ENCODE data around the gene MED26.

The MED26 gene

DNA sequence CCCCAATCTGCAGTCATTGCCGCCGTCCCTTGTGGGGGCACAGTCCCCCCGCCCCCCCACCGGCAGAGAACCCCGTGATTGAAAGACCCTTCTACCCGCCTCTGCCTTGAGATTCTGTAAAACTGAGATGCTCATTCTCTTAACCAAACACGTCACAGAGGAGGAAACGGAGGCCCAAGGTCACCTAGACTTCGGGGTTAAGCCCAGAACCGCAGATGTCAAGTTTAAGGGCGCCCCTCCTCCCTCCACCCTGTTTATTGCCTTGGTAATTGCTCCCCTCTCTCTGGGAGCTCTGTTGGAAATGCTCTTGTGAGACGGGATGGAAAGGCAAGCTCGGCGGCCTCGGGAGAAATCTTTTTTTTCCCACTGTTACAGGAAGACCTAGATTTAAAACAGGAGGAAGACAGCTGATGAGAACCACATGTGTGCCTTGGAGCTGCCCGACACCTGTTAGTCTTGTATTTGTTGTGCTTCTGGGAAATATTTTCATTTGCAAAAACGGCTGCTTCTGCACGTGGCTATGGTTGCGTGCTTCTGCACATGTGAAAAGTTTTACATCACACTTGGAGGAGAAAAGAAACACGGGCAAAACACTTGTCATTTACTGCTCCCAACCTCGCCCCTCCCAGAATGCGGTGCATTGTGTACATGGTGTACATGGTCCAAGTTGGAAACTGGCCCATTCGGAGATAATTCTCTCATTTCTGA is 1.1 kb upstream of the MED26 start:
- Histone ChIP-seq H3K27ac (peak overlapping the region; percentile 89), H3K27me3 (no peaks in the 10 kb centered on the region), H3K36me3 (peaks cover 38% of the 10 kb centered on the region), H3K4me3 (ENCODE audit: low read depth in 1 of 2, low read length in 1 of 2) (peak overlapping the region; percentile 86 to 93), H3K4me1 (ENCODE audit: control insufficient read depth in 1 of 2, insufficient read depth in 1 of 2, low read depth in 1 of 2, low read length in 1 of 2) (peaks cover 39 to 43% of the 10 kb centered on the region in 2 experiments), H3K9me3 (no peaks in the 10 kb centered on the region)
- TF ChIP-seq, protein P1, sequence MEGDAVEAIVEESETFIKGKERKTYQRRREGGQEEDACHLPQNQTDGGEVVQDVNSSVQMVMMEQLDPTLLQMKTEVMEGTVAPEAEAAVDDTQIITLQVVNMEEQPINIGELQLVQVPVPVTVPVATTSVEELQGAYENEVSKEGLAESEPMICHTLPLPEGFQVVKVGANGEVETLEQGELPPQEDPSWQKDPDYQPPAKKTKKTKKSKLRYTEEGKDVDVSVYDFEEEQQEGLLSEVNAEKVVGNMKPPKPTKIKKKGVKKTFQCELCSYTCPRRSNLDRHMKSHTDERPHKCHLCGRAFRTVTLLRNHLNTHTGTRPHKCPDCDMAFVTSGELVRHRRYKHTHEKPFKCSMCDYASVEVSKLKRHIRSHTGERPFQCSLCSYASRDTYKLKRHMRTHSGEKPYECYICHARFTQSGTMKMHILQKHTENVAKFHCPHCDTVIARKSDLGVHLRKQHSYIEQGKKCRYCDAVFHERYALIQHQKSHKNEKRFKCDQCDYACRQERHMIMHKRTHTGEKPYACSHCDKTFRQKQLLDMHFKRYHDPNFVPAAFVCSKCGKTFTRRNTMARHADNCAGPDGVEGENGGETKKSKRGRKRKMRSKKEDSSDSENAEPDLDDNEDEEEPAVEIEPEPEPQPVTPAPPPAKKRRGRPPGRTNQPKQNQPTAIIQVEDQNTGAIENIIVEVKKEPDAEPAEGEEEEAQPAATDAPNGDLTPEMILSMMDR (IDR thresholded peaks at IDR 0.05), result no peak

DNA sequence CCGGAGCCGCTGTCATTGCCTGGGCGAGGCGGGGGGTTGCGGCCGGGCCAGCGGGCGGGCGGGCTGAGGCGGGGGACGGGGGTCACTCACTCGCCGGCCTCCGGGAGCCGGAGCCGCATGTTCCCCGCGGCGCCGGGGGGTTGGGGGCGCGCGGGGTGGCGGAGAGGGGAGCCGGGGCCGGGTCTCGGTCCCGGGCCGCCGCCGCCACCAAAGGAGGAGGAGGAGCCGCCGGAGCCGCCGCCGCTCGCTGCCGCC is 149 bp downstream of the MED26 start:
- H3K9me3 ChIP-seq, result no peaks in the 10 kb centered on the region
- peaks cover 43 to 48% of the 10 kb centered on the region in 2 experiments for H3K4me1 ChIP-seq (ENCODE audit: control insufficient read depth in 1 of 2, insufficient read depth in 1 of 2, low read depth in 1 of 2, low read length in 1 of 2)
- peaks cover 35% of the 10 kb centered on the region for H3K36me3 ChIP-seq
- H3K27ac ChIP-seq, result peak overlapping the region; percentile 89
- TF ChIP-seq, protein P1 (IDR thresholded peaks at IDR 0.05), result no peak
- H3K27me3 ChIP-seq, result no peaks in the 10 kb centered on the region
- peak overlapping the region; percentile 86 to 93 for H3K4me3 ChIP-seq (ENCODE audit: low read depth in 1 of 2, low read length in 1 of 2)

DNA sequence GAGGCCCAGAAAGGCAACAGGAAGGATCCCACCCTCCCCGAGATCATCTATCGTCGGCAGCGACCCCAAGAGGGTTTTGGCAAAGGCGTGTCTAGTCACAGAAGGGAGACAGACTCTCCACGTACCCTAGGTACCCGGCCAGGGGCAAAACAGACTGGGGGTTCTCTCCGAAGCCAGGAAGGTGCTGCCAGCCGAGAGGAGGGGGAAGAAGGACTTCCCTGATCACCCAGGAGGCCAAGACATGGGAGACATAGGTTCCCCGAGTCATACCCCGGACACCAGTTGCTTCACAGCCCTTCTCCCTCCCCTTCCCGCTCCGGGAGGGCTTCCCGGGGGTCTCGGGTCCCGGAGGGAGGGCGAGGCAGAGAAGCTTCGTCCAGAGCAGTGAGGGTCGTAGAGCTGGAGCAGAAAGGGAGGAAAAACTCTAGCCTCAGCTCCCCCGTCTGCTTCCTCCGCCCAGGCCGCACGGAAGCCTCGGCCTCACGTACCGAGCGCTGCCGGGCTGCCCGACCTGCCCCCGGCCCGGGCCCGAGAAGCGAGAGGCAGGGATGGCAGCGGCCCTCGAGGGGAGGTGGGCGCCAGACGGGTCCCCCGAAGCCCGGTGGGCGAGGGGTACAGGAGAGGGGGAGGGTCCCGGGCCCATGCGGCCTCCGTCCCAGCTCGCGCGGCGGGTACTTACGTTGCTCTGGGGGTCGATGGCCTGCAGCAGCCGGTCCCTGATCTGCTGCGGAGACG is 644 bp downstream of the MED26 start:
- Histone ChIP-seq H3K27me3 (no peaks in the 10 kb centered on the region), H3K27ac (peak overlapping the region; percentile 89), H3K9me3 (no peaks in the 10 kb centered on the region), H3K4me3 (ENCODE audit: low read depth in 1 of 2, low read length in 1 of 2) (peak overlapping the region; percentile 86 to 93), H3K4me1 (ENCODE audit: control insufficient read depth in 1 of 2, insufficient read depth in 1 of 2, low read depth in 1 of 2, low read length in 1 of 2) (peaks cover 43 to 48% of the 10 kb centered on the region in 2 experiments), H3K36me3 (peaks cover 30% of the 10 kb centered on the region)
- TF ChIP-seq, protein P1 (IDR thresholded peaks at IDR 0.05), result no peak

DNA sequence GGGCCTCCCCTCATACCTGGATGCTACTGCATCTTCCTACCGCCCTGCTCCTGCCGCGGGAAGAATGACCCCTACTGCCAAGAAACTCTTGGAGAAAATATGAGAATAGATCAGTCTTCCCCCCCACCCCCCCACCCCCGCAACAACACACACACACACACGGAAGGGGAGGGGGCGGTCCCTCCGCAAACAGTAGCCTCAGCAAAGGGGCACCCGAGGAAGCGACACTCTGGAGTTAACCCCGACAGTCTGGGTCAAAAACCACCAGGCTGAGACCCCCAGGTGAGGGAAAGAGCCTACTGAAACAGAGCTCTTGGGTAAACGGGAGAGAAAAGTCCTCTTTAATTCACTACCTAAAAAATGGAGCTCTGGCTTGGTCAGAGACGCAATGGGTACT is 1.2 kb downstream of the MED26 start:
- Histone ChIP-seq H3K27me3 (no peaks in the 10 kb centered on the region), H3K4me1 (ENCODE audit: control insufficient read depth in 1 of 2, insufficient read depth in 1 of 2, low read depth in 1 of 2, low read length in 1 of 2) (peaks cover 43 to 48% of the 10 kb centered on the region in 2 experiments), H3K9me3 (no peaks in the 10 kb centered on the region), H3K27ac (peak overlapping the region; percentile 89), H3K4me3 (ENCODE audit: low read depth in 1 of 2, low read length in 1 of 2) (peak overlapping the region; percentile 86 to 93), H3K36me3 (peaks cover 25% of the 10 kb centered on the region)
- TF ChIP-seq, protein P1 (IDR thresholded peaks at IDR 0.05), result no peak

DNA sequence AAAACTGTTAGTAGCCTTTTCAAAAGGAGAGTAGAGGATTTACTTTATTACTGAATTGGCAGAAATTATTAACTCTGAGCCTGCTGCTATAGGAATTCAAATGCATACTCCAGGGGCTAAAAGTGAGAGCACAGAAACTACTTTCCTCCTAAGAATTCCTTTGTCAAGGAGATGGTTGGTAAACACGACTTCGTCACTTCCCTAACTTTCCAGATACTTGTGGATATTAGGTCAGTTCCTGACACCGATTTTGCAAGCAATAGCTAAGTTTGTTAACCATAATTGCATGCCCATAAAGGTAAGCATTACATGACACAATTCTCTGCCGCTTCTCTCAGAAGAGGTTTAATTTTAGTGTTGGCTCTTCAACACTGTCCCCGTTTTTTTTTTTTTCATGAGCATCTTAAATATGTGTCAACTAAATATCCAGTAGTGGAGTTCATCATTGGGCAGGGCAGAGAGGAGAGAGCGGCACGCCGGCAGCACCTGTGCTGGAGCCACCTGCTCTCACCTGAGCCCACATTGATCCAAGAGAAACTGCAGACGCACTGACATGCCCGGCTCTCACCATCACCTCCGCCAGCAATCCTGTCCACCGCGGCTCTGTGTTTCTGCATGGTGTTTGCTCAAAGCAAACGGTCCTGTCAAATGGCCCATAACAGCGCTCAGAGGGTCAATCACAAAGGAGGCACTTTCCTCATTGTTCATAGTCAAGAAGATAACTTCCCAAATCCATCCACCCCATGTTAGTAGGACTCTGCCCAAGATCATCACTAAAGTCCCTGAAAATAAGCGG is 2.6 kb downstream of the MED26 start:
- peak overlapping the region; percentile 89 for H3K27ac ChIP-seq

More for the DNA sequence above, 2.6 kb downstream of the MED26 start:
- Histone ChIP-seq H3K4me1 (ENCODE audit: control insufficient read depth in 1 of 2, insufficient read depth in 1 of 2, low read depth in 1 of 2, low read length in 1 of 2) (peaks cover 43 to 48% of the 10 kb centered on the region in 2 experiments), H3K36me3 (peaks cover 13% of the 10 kb centered on the region), H3K27me3 (no peaks in the 10 kb centered on the region), H3K4me3 (ENCODE audit: low read depth in 1 of 2, low read length in 1 of 2) (no peak overlapping the region), H3K9me3 (no peaks in the 10 kb centered on the region)
- TF ChIP-seq, protein P1 (IDR thresholded peaks at IDR 0.05), result no peak

All from neutrophil (primary cell).